Testis (tissue), 3 donors: ENCODE results near the gene XKR7. TPM values are rescaled to one million over a fixed set of nuclear protein-coding genes. Genes with fewer than 3 reads are reported as not detected.

ENCODE experiments used
- DNase-seq: peaks from one replicate; pipeline ENCODE4 v3.0.0-alpha.2; 2019
- H3K27ac ChIP-seq, 2 donors: fragments of 200-600 bp; sonication (generic); one replicate each; pipeline ENCODE4 v1.5.1; 2019
- H3K27me3 ChIP-seq: fragments of 200-600 bp; sonication (generic); one replicate; pipeline ENCODE4 v1.5.1; 2019
- H3K36me3 ChIP-seq: fragments of 200-600 bp; sonication (generic); one replicate; pipeline ENCODE4 v1.5.1; 2017; ENCODE audit warnings: low read depth; ENCODE audit errors: missing control alignments
- H3K4me1 ChIP-seq: fragments of 200-600 bp; sonication (generic); one replicate; pipeline ENCODE4 v1.5.1; 2019
- H3K4me3 ChIP-seq, 2 donors: fragments of 200-600 bp; sonication (generic); one replicate each; pipeline ENCODE4 v1.5.1; 2017 to 2019
- H3K9me3 ChIP-seq: fragments of 200-600 bp; sonication (generic); one replicate; pipeline ENCODE4 v1.5.1; 2017
- POLR2A ChIP-seq: fragments of 450-650 bp; IDR thresholded peaks from one replicate; pipeline ENCODE4 v1.6.1; 2017; ENCODE audit warnings: antibody characterized with exemption, mild to moderate bottlenecking, moderate library complexity
- WGBS, 2 donors: methylation state at CpG; one replicate each; pipeline ENCODE4 v1.1.5; 2018; 5-methylcytosine and 5-hydroxymethylcytosine counted together
- intact Hi-C: fragments of 100-400 bp; cut with DNase I; formaldehyde crosslinking; loops from one replicate; pipeline ENCODE4 v1.15.1; 2023; ENCODE audit warnings: low total_unique reads
- polyA plus RNA-seq: library from polyadenylated mRNA; stranded (reverse); fragments of 350-450 nt; fragmentation: Illumina TruSeq; extraction: RNeasy Lipid Tissue Mini Kit (QIAGEN cat#74804); gene quantifications from one replicate; pipeline ENCODE4 v1.2.3, GENCODE V29; 2014; ENCODE audit warnings: low read depth, low replicate concordance; ENCODE audit not compliant: insufficient read depth
- total RNA-seq, 2 donors: library from RNA; depleted of rRNA; stranded (reverse); fragments of >200 nt; gene quantifications; one replicate each; pipeline ENCODE4 v1.2.3, GENCODE V29; 2016
- TF ChIP-seq, protein P1 (sequence below), 3 experiments: fragments of 450-650 bp in 2 of 3; fragments of 200-600 bp in 1 of 3; sonication (generic) in 1 of 3; IDR thresholded peaks; one replicate each; pipeline ENCODE4 v1.5.1; 2016 to 2019; ENCODE audit warnings: antibody characterized with exemption in 3 of 3, mild to moderate bottlenecking in 2 of 3, moderate library complexity in 1 of 3

The XKR7 gene
- total and polyA plus RNA-seq, 3 donors from 2014 or later, result 0.25 to 0.96 (median 0.39) TPM

DNA sequence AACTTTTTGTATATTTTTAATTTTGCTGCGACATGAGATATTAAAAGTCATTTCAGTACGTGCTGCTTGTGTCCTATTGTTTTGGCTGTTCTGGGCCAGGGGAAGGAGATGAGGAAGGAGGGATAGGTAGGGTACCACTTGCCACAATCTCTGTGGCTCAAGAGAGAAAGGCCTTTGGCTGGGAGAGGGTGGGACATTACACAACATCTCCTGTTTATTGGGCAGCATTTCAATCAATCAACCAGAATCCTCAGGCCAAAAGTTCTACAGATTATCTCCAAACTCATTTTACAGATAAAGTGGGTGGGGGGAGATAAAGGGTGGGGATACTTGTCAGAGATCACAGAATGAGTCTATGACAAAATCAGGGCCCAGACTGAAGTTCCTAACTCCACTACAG is 35.4 kb downstream of the XKR7 start:
- Histone ChIP-seq H3K36me3 (no peaks in the 10 kb centered on the region), H3K27ac (no peak overlapping the region), H3K27me3 (no peaks in the 10 kb centered on the region), H3K4me3 (no peak overlapping the region), H3K4me1 (no peaks in the 10 kb centered on the region), H3K9me3 (no peaks in the 10 kb centered on the region)
- TF ChIP-seq, protein P1, sequence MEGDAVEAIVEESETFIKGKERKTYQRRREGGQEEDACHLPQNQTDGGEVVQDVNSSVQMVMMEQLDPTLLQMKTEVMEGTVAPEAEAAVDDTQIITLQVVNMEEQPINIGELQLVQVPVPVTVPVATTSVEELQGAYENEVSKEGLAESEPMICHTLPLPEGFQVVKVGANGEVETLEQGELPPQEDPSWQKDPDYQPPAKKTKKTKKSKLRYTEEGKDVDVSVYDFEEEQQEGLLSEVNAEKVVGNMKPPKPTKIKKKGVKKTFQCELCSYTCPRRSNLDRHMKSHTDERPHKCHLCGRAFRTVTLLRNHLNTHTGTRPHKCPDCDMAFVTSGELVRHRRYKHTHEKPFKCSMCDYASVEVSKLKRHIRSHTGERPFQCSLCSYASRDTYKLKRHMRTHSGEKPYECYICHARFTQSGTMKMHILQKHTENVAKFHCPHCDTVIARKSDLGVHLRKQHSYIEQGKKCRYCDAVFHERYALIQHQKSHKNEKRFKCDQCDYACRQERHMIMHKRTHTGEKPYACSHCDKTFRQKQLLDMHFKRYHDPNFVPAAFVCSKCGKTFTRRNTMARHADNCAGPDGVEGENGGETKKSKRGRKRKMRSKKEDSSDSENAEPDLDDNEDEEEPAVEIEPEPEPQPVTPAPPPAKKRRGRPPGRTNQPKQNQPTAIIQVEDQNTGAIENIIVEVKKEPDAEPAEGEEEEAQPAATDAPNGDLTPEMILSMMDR (IDR thresholded peaks at IDR 0.05), result no peak
- no peak for TF ChIP-seq POLR2A
- DNase-seq, result no peak
- WGBS, 2 donors, result 82 to 85% methylated on average over 2 of the region's 2 CpGs
- intact Hi-C loops, result no loop called here

GRCh38 chr20:32004963-32005362 is 37.0 kb downstream of the XKR7 start:
- intact Hi-C loops, result no loop called here
- Histone ChIP-seq H3K27ac (no peak overlapping the region), H3K4me1 (no peaks in the 10 kb centered on the region), H3K4me3 (no peak overlapping the region), H3K36me3 (no peaks in the 10 kb centered on the region), H3K27me3 (no peaks in the 10 kb centered on the region), H3K9me3 (no peaks in the 10 kb centered on the region)
- DNase-seq, result no peak
- TF ChIP-seq POLR2A, result no peak
- TF ChIP-seq, protein P1 (IDR thresholded peaks at IDR 0.05), result no peak

- no peaks in the 10 kb centered on the region for H3K9me3 ChIP-seq
- WGBS, 2 donors, result 81% methylated on average over 5 of the region's 5 CpGs
- H3K36me3 ChIP-seq, result no peaks in the 10 kb centered on the region
- no peaks in the 10 kb centered on the region for H3K27me3 ChIP-seq
- no peak overlapping the region for H3K4me3 ChIP-seq
- no peaks in the 10 kb centered on the region for H3K4me1 ChIP-seq
- no peak for DNase-seq
- H3K27ac ChIP-seq, result no peak overlapping the region
- intact Hi-C loops, result no loop called here
- no peak for TF ChIP-seq POLR2A
- TF ChIP-seq, protein P1 (IDR thresholded peaks at IDR 0.05), result no peak
Measured at GRCh38 chr20:32006053-32006452, 38.1 kb downstream of the XKR7 start.

DNA sequence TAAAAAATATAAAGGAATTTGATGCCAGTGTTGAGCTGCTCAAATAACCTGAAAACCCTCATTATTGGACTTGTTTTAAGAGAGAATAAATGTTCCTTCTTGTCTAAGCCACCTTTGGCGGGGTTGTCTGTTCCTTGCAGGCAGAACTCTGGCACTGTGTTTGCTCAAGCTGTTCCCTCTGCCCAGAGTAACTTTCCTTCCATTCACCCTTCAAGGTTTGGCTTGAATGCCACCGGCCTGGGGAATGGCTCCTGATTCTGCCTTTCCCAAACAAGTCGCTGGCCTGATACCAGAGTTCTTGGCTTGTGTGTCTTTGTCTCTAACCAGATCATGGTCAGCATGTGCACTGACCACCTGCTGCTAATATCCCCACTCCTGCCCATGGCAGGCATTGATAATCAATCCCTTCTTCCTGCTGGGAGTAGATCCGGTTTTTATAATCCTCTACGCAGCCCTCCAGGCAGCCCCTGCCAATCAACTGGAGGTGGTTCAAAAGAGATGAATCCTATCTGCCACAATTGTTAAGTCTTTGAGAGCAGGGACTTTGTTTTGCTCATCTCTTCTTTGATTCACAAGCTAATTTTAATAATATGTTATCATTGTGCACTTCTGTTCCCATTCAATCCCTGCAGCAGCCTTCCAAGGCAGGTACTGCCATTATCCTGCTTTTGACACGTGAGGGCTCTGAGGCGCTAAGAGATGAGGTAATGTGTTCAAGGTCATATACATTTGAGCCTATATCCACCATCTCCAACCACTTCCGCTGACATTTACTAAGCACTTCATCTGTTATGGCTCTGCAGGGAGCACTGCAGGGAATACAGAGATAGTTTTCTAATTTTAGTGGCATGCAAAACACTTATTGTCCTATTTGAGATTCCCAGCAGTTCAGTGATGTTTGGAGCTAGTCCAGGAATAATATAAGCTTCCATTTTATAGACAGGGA is 39.2 kb downstream of the XKR7 start:
- Histone ChIP-seq H3K9me3 (no peaks in the 10 kb centered on the region), H3K27me3 (no peaks in the 10 kb centered on the region), H3K27ac (no peak overlapping the region), H3K4me1 (no peaks in the 10 kb centered on the region), H3K36me3 (no peaks in the 10 kb centered on the region), H3K4me3 (no peak overlapping the region)
- DNase-seq, result no peak
- 58 to 67% methylated on average over 8 of the region's 8 CpGs for WGBS, 2 donors
- intact Hi-C loops, result no loop called here
- TF ChIP-seq POLR2A, result no peak
- TF ChIP-seq, protein P1 (IDR thresholded peaks at IDR 0.05), result no peak
